Gastroesophageal sphincter (tissue), 4 donors: Measurements from ENCODE around the gene RRAGD. TPM values are rescaled to one million over a fixed set of nuclear protein-coding genes. Genes with fewer than 3 reads are reported as not detected.

Source experiments
- ATAC-seq: fragments of 150-250 bp; one replicate; pipeline ENCODE4 v1.9.1; 2016; ENCODE audit warnings: mild to moderate bottlenecking, moderate library complexity
- H3K27ac ChIP-seq, 4 donors: fragments of 200-600 bp; sonication (generic) in 3 of 4; 1 replicate in 3 of 4; 2 replicates in 1 of 4; pipeline ENCODE4 v1.5.1; 2016 to 2019
- H3K27me3 ChIP-seq: fragments of 200-600 bp; sonication (generic); one replicate; pipeline ENCODE4 v1.5.1; 2019
- H3K36me3 ChIP-seq, 2 donors: fragments of 200-600 bp; sonication (generic); one replicate each; pipeline ENCODE4 v1.5.1; 2019; ENCODE audit warnings: control low read depth in 1 of 2
- H3K4me1 ChIP-seq, 3 donors: fragments of 200-600 bp; sonication (generic); 1 replicate in 2 of 3; 2 replicates in 1 of 3; pipeline ENCODE4 v1.5.1; 2016 to 2019; ENCODE audit warnings: control low read depth in 2 of 3
- H3K4me3 ChIP-seq, 2 donors: fragments of 200-600 bp; sonication (generic); one replicate each; pipeline ENCODE4 v1.5.1; 2019; ENCODE audit warnings: mild to moderate bottlenecking in 1 of 2, moderate library complexity in 1 of 2
- H3K9me3 ChIP-seq, 3 donors: fragments of 200-600 bp; sonication (generic); one replicate each; pipeline ENCODE4 v1.5.1; 2017 to 2019; ENCODE audit warnings: control low read depth in 2 of 3
- CTCF ChIP-seq, 4 experiments: fragments of 200-600 bp in 2 of 4; fragments of 450-650 bp in 2 of 4; sonication (generic) in 1 of 4; IDR thresholded peaks; one replicate each; pipeline ENCODE4 v1.5.1; 2017 to 2019; ENCODE audit warnings: antibody characterized with exemption in 4 of 4, mild to moderate bottlenecking in 2 of 4, moderate library complexity in 2 of 4
- EP300 ChIP-seq: sonication (generic); formaldehyde crosslinking; IDR thresholded peaks from one replicate; pipeline ENCODE4 v1.6.1; 2017; ENCODE audit warnings: antibody characterized with exemption, mild to moderate bottlenecking
- POLR2A ChIP-seq, 2 donors: fragments of 450-650 bp; IDR thresholded peaks; one replicate each; pipeline ENCODE4 v1.6.1; 2017; ENCODE audit warnings: antibody characterized with exemption in 2 of 2, mild to moderate bottlenecking in 2 of 2, moderate library complexity in 1 of 2
- POLR2AphosphoS5 ChIP-seq: sonication (generic); formaldehyde crosslinking; IDR thresholded peaks from one replicate; pipeline ENCODE4 v1.6.1; 2017; ENCODE audit warnings: antibody characterized with exemption
- WGBS, 2 donors: methylation state at CpG; one replicate each; pipeline ENCODE4 v1.1.5; 2018; ENCODE audit warnings: low coverage in 1 of 2; 5-methylcytosine and 5-hydroxymethylcytosine counted together
- total RNA-seq, 4 donors: library from RNA; depleted of rRNA; stranded (reverse); fragments of >200 nt; gene quantifications; one replicate each; pipeline ENCODE4 v1.1.0, GENCODE V29; 2016

Gene RRAGD
- total RNA-seq, 4 donors from 2014 or later = 14.8 to 38.5 (median 24.8) TPM

- Histone ChIP-seq H3K27ac (peak overlapping the region in 1 of 4 donors; percentile 81), H3K4me3 (peak overlapping the region in 1 of 2 donors; percentile 93), H3K36me3 (no peaks in the 10 kb centered on the region), H3K9me3 (no peaks in the 10 kb centered on the region), H3K27me3 (no peaks in the 10 kb centered on the region), H3K4me1 (peaks cover 0 to 31% (median 0%) of the 10 kb centered on the region in 3 donors)
- no peak for TF ChIP-seq CTCF (IDR thresholded peaks at IDR 0.05)
- no peak for TF ChIP-seq POLR2AphosphoS5
- no peak for TF ChIP-seq EP300
- WGBS, 2 donors = 61 to 71% methylated on average over 9 of the region's 10 CpGs
- no peak for ATAC-seq
Measured at GRCh38 chr6:89410231-89410761, 1.8 kb downstream of the RRAGD start.

GRCh38 chr6:89409461-89410035 is 2.5 kb downstream of the RRAGD start:
- H3K36me3 ChIP-seq = no peaks in the 10 kb centered on the region
- H3K9me3 ChIP-seq = no peaks in the 10 kb centered on the region
- 72 to 77% methylated on average over 6 to 7 of the region's 7 CpGs for WGBS, 2 donors
- no peaks in the 10 kb centered on the region for H3K27me3 ChIP-seq
- no peak for TF ChIP-seq CTCF (IDR thresholded peaks at IDR 0.05)
- no peak for TF ChIP-seq POLR2AphosphoS5
- TF ChIP-seq POLR2A (IDR thresholded peaks at IDR 0.05) = no peak
- TF ChIP-seq EP300 = no peak
- no peak overlapping the region for H3K27ac ChIP-seq
- peaks cover 0 to 31% (median 0%) of the 10 kb centered on the region in 3 donors for H3K4me1 ChIP-seq
- H3K4me3 ChIP-seq = no peak overlapping the region
- ATAC-seq = no peak

GRCh38 chr6:89406141-89406540 is 5.9 kb downstream of the RRAGD start:
- H3K9me3 ChIP-seq = no peaks in the 10 kb centered on the region
- H3K4me1 ChIP-seq = peaks cover 0 to 15% (median 0%) of the 10 kb centered on the region in 3 donors
- H3K27me3 ChIP-seq = no peaks in the 10 kb centered on the region
- no peaks in the 10 kb centered on the region for H3K36me3 ChIP-seq
- TF ChIP-seq POLR2AphosphoS5 (no peak), EP300 (no peak), CTCF (IDR thresholded peaks at IDR 0.05) (no peak), POLR2A (IDR thresholded peaks at IDR 0.05) (no peak)
- H3K4me3 ChIP-seq = no peak overlapping the region
- 59 to 74% methylated on average over 5 to 6 of the region's 10 CpGs for WGBS, 2 donors
- H3K27ac ChIP-seq = no peak overlapping the region
- no peak for ATAC-seq

DNA sequence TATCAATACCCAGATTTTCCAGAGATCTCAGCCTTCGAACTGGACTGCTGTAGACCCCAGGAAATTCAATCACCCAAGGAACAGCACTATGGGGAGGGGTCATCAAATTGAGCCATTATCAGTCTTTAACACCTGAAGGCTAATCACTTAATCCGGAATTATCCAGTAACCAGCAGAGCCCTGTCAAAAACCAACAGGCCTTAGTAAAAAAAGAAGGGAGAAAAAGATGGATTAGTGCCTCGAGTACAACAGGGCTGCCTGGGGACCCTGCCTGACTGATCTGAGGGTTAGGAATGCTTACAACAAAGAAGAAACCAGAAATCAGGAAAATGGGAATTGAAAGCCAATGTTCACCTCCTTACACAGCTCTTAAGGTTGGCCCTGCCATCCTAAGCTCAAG is 7.6 kb downstream of the RRAGD start:
- Histone ChIP-seq H3K9me3 (no peaks in the 10 kb centered on the region), H3K36me3 (no peaks in the 10 kb centered on the region), H3K27ac (no peak overlapping the region), H3K4me1 (peaks cover 0 to 8% (median 0%) of the 10 kb centered on the region in 3 donors), H3K4me3 (no peak overlapping the region), H3K27me3 (no peaks in the 10 kb centered on the region)
- ATAC-seq = no peak
- 64 to 70% methylated on average over 1 to 3 of the region's 3 CpGs for WGBS, 2 donors
- TF ChIP-seq POLR2A (IDR thresholded peaks at IDR 0.05) = no peak
- TF ChIP-seq POLR2AphosphoS5 = no peak
- no peak for TF ChIP-seq EP300
- no peak for TF ChIP-seq CTCF (IDR thresholded peaks at IDR 0.05)

- Histone ChIP-seq H3K27ac (no peak overlapping the region), H3K27me3 (no peaks in the 10 kb centered on the region), H3K36me3 (no peaks in the 10 kb centered on the region), H3K4me3 (no peak overlapping the region), H3K9me3 (no peaks in the 10 kb centered on the region), H3K4me1 (peaks cover 0 to 8% (median 0%) of the 10 kb centered on the region in 3 donors)
- 100% methylated on average over 4 of the region's 6 CpGs; no CpG with 5 or more reads in 1 of the 2 donors for WGBS, 2 donors
- no peak for TF ChIP-seq POLR2A (IDR thresholded peaks at IDR 0.05)
- no peak for TF ChIP-seq CTCF (IDR thresholded peaks at IDR 0.05)
- TF ChIP-seq POLR2AphosphoS5 = no peak
- no peak for TF ChIP-seq EP300
- no peak for ATAC-seq
Measured at GRCh38 chr6:89402776-89403175, 9.3 kb downstream of the RRAGD start.
